NCI-H146 (cell line): ENCODE measurements around the gene MAGEA3.
A peak's percentile ranks its signal among the peaks of the same experiment; 100 is the strongest.
"Not testable (repeated sequence)": the region's sequence is repeated elsewhere in the genome, so short reads cannot be mapped to it uniquely, and the experiment has no call there.

Experiments
- DNase-seq: peaks from one replicate; lab custom pipeline; 2025; lab: John Stamatoyannopoulos, UW

Gene MAGEA3

GRCh38 chrX:152697952-152698931, at the start of gene MAGEA3:
MAGEA3 (plus strand) TSS chrX:152698794; CDS start chrX:152700833, 2,039 bp downstream.
- not testable (repeated sequence) for DNase-seq

- no peak for DNase-seq
These were observed 46.5 kb upstream of the MAGEA3 start for GRCh38 chrX:152652060-152652459.

GRCh38 chrX:152652467-152652866, 46.1 kb upstream of the MAGEA3 start:
- DNase-seq = no peak

- DNase-seq = no peak
These were observed 42.5 kb upstream of the MAGEA3 start for GRCh38 chrX:152656087-152656486.

DNA sequence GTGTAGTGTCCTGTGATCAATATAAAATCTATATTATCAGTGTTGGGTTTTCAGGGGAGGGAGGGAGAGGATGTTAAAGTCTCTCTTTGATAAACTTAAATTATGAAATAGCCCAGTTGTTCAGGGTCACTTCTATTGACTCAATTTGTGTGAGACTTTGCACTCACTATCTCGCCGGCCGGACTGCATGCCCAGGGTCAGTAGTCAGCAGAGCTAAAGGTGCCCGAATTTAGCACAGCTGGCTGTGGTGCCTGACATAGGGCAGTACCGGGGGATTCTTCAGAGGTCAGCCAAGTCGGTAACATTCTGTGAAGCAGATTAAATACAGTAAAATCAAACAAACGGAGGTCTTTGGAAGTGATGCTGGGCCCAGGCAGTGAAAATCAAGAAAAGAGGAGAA, 41.7 kb upstream of the MAGEA3 start:
- no peak for DNase-seq

DNA sequence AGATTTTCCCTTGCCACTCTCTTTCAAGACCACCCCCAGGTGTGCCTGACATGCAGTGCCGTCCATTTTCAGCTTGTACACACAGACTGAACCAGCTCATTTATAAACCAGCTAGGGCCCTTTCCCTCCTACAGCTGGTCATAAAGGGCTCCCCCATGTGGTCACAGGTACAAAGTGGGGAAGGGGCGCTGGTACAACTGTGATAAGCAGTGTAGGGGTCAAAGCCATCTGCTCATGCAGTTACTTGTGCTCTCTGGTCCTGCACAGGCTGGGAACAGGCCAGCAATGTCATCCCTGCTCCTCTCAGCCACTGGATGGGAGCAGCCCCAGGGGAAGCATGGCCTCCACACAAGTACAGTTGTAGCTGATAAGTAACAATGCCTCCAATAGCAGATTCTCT, 40.3 kb upstream of the MAGEA3 start:
- no peak for DNase-seq

DNA sequence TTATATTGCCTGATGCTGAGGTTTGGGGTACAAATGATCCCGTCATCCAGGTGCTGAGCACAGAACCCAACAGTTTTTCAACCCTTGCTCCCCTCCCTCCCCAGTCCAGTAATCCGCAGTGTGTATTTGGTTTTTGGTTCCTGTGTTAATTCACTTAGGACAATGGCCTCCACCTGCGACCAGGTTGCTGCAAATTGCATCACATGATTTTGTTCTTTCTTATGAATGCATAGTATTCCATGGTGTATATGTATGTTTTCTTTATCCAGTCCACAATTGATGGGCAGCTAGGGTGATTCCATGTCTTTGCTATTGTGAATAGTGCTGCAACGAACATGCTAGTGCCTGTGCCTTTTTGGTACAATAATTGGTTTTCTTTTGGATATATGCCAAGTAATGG, 35.5 kb upstream of the MAGEA3 start:
- DNase-seq = no peak

DNA sequence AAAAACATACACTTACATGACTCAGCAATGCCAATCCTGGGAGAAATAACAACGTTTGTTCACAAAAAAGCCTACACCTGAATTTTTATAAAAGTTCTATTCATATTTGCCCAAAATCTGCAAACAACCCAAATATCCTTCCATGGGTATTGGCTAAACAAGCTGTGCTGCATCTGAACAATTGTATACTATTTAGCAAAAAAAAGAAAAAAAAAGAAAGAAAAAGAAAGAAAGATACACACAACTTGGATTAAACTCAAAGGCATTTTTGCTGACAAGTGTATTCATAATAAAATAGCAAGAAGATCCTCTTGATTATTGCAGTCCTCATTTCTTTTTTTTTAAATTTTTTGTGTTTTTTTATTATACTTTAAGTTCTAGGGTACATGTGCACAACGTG, 24.5 kb upstream of the MAGEA3 start:
- DNase-seq = no peak

- DNase-seq = not testable (repeated sequence)
These were observed 23.9 kb upstream of the MAGEA3 start for GRCh38 chrX:152674652-152675051.

DNA sequence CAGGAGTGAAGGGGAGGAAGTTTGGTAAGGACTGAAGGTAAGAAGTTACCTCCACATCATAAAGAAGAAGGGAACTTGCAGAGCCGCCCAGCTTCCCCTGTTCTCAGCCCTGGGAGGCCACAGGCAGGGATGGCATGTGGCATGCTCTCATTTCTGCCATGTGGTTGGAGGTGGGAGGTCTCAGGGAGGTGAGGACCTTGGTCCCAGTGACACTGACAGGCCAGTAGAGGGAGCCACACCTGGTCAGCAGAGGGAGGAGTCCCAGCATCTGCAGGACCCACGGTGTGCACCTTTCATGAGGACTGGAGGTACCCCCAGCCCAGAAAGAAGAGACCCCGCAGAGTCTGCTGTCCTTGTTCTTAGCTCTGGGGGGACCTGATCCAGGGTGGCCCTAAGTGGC, 17.6 kb upstream of the MAGEA3 start:
- DNase-seq = not testable (repeated sequence)

DNA sequence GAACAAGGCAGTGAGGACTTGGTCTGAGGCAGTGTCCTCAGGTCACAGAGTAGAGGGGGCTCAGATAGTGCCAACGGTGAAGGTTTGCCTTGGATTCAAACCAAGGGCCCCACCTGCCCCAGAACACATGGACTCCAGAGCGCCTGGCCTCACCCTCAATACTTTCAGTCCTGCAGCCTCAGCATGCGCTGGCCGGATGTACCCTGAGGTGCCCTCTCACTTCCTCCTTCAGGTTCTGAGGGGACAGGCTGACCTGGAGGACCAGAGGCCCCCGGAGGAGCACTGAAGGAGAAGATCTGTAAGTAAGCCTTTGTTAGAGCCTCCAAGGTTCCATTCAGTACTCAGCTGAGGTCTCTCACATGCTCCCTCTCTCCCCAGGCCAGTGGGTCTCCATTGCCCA, 1.8 kb downstream of the MAGEA3 start:
- DNase-seq = not testable (repeated sequence)

GRCh38 chrX:152706500-152706899, 7.9 kb downstream of the MAGEA3 start:
- DNase-seq = not testable (repeated sequence)

DNA sequence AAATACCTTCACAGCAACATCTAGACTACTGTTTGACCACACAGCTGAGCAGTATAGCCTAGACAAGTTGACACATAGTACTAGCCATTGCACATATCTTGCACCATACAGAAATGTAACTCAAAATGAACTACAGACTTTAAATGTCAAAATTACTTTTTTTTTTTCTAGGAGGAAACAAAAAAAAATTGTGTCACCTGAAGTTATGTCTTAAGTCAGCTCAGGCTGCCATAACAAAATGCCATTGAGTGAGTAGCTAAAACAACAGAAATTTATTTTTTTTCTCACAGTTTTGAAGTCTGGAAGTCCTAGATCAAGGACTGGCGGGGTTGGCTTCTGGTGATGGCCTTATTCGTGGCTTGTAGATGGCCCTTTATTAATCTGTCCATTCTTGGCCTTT, 10.6 kb downstream of the MAGEA3 start, which contains the start of gene CSAG2:
CSAG2 (minus strand) TSS at position 101 of the 400 bp plus-strand sequence. CDS start 161 bp downstream, outside the sequence.
- DNase-seq = not testable (repeated sequence)

- DNase-seq = not testable (repeated sequence)
These were observed 14.6 kb downstream of the MAGEA3 start for GRCh38 chrX:152713195-152713594.

DNA sequence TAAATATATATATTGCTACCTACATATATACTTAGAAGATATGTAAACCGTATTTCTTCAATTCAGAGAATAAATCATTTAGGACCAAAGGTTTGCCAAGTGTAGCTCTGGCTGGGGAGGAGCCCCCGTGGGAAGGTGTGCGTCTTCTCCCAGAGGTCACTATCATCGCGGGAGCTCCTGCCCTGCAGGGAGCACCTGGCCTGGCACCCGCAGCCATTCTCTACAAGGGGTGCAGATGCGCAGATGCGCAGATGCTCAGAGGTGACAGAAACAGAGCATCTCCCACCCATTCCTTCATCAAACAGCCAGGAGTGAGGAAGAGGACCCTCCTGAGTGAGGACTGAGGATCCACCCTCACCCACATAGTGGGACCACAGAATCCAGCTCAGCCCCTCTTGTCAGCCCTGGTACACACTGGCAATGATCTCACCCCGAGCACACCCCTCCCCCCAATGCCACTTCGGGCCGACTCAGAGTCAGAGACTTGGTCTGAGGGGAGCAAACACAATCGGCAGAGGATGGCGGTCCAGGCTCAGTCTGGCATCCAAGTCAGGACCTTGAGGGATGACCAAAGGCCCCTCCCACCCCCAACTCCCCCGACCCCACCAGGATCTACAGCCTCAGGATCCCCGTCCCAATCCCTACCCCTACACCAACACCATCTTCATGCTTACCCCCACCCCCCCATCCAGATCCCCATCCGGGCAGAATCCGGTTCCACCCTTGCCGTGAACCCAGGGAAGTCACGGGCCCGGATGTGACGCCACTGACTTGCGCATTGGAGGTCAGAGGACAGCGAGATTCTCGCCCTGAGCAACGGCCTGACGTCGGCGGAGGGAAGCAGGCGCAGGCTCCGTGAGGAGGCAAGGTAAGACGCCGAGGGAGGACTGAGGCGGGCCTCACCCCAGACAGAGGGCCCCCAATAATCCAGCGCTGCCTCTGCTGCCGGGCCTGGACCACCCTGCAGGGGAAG, 15.5 kb downstream of the MAGEA3 start, which contains the start of gene MAGEA2B:
MAGEA2B (plus strand) TSS at position 814 of the 973 bp plus-strand sequence. CDS start 2,479 bp downstream, outside the sequence.
- DNase-seq = not testable (repeated sequence)

DNA sequence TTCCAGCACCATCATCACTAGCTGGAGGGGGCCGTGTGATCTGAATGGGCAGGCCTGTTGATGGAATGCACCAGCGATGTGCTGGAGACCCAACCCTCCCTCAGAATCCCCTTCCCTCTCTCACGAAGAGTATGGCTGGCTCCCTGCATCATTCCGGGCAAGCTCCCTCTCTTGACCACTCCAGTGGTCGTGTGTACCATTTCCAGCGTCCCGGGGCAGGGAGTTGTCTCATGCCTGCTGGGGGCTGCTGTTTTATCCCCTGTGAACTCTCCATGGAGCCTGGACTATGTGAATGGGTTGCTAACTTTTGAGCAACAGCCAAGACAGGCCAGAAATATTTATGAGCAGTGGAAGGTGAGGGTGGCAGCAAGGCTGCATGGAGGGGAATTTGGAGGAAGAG, 26.8 kb downstream of the MAGEA3 start:
- DNase-seq = no peak

GRCh38 chrX:152733261-152733975, 34.8 kb downstream of the MAGEA3 start, which contains the start of the genes CSAG1 and MAGEA12:
CSAG1 (minus strand) TSS chrX:152733721; CDS start chrX:152732460, 1,261 bp downstream.
MAGEA12 (plus strand) TSS chrX:152733757; CDS start chrX:152736162, 2,405 bp downstream.
- DNase-seq = peak; percentile 76

DNA sequence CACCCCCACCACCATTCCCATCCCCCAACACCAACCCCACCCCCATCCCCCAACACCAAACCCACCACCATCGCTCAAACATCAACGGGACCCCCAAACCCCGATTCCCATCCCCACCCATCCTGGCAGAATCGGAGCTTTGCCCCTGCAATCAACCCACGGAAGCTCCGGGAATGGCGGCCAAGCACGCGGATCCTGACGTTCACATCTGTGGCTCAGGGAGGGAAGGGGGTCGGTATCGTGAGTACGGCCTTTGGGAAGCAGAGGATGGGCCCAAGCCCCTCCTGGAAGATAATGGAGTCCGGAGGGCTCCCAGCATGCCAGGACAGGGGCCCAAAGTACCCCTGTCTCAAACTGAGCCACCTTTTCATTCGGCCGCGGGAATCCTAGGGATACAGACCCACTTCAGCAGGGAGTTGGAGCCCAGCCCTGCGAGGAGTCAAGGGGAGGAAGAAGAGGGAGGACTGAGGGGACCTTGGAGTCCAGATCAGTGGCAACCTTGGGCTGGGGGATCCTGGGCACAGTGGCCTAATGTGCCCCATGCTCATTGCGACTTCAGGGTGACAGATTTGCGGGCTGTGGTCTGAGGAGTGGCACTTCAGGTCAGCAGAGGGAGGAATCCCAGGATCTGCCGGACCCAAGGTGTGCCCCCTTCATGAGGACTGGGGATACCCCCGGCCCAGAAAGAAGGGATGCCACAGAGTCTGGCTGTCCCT, 35.7 kb downstream of the MAGEA3 start:
- not testable (repeated sequence) for DNase-seq

DNA sequence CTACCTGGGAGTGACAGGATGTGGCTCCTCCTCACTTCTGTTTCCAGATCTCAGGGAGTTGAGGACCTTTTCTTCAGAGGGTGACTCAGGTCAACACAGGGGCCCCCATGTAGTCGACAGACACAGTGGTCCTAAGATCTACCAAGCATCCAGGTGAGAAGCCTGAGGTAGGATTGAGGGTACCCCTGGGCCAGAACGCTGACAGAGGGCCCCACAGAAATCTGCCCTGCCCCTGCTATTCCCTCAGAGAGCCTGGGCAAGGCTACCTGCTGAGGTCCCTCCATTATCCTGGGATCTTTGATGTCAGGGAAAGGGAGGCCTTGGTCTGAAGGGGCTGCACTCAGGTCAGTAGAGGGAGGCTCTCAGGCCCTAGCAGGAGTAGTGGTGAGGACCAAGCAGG, 36.5 kb downstream of the MAGEA3 start:
- no peak for DNase-seq

GRCh38 chrX:152735860-152736511, 37.4 kb downstream of the MAGEA3 start:
- DNase-seq = no peak
